RWPE1 (cell line): ENCODE measurements around the gene ABCA7.

Source experiments
- CTCF ChIA-PET: fragments of 350-600 bp; sonication (Branson Sonifier 250); formaldehyde crosslinking; extraction: SDS; loops from one replicate; lab custom pipeline; 2021; lab: Yijun Ruan, JAX
- POLR2A ChIA-PET: fragments of 400-600 bp; formaldehyde crosslinking; extraction: SDS; loops from one replicate; lab custom pipeline; 2020; ENCODE audit warnings: antibody characterized with exemption; ENCODE audit not compliant: low non-redundant PET; lab: Yijun Ruan, JAX
- DNase-seq: peaks from one replicate; pipeline ENCODE4 v3.0.0; 2012; ENCODE audit warnings: low spot score
- H3K27ac ChIP-seq: fragments of 450-650 bp; 2 replicates; pipeline ENCODE4 v1.5.1; 2017
- CTCF ChIP-seq: fragments of 450-650 bp; conservative IDR thresholded peaks from 2 replicates; pipeline ENCODE4 v1.5.1; 2017; ENCODE audit warnings: low read depth, mild to moderate bottlenecking

ABCA7 gene

GRCh38 chr19:1070576-1070930 lies 30.6 kb downstream of the ABCA7 start:
- CTCF ChIA-PET = interaction anchor here (0.6 to 0.7 kb wide), 3 partner anchors 9 to 211 kb away, joined by 3 to 5 read pairs (median 3); partner anchors contain the start of gene CFD
- no peak for DNase-seq

GRCh38 chr19:1070931-1071791 lies 31.3 kb downstream of the ABCA7 start:
- TF ChIP-seq CTCF = no peak
- ChIA-PET POLR2A (no interaction called here), CTCF (interaction anchor here (0.6 to 0.8 kb wide), 3 partner anchors 9 to 212 kb away, joined by 3 to 5 read pairs (median 3); partner anchors contain the start of gene CFD)
- DNase-seq = no peak
- peak overlapping the region; percentile 19 for H3K27ac ChIP-seq

More at GRCh38 chr19:1070576-1070930, 30.6 kb downstream of the ABCA7 start:
- POLR2A ChIA-PET = no interaction called here
- no peak overlapping the region for H3K27ac ChIP-seq
- no peak for TF ChIP-seq CTCF

GRCh38 chr19:1072371-1073015 lies 32.6 kb downstream of the ABCA7 start:
- POLR2A ChIA-PET = interaction anchor here (0.7 kb wide), 1 partner anchor 12 kb away, joined by 3 read pairs; no protein-coding TSS in a partner anchor
- CTCF ChIA-PET = interaction anchor here (0.9 kb wide), 1 partner anchor 8 kb away, joined by 3 read pairs; no protein-coding TSS in a partner anchor
- H3K27ac ChIP-seq = peak overlapping the region; percentile 30; the same call in 1 of the 2 replicates
- TF ChIP-seq CTCF = no peak
- no peak for DNase-seq

GRCh38 chr19:1073063-1073955 lies 33.4 kb downstream of the ABCA7 start:
- POLR2A ChIA-PET = no interaction called here
- no peak for TF ChIP-seq CTCF
- peak overlapping the region; percentile 30; the same call in 1 of the 2 replicates for H3K27ac ChIP-seq
- DNase-seq = no peak
- CTCF ChIA-PET = interaction anchor here (0.9 kb wide), 1 partner anchor 9 kb away, joined by 3 read pairs; no protein-coding TSS in a partner anchor

GRCh38 chr19:1073956-1074517 lies 34.1 kb downstream of the ABCA7 start:
- peak overlapping the region; percentile 72 for H3K27ac ChIP-seq
- no peak for DNase-seq
- ChIA-PET POLR2A (no interaction called here), CTCF (interaction anchor here (0.6 to 1.0 kb wide), 2 partner anchors 9 to 121 kb away, joined by 3 to 5 read pairs; no protein-coding TSS in a partner anchor)
- no peak for TF ChIP-seq CTCF
